DMS53 (cell line): Measurements from ENCODE around the gene DLG2.

Experiments used
- DNase-seq: peaks from one replicate; lab custom pipeline; 2025; lab: John Stamatoyannopoulos, UW

The DLG2 gene

GRCh38 chr11:85109141-85109540, 518.0 kb downstream of the DLG2 start:
- DNase-seq, result no peak

DNA sequence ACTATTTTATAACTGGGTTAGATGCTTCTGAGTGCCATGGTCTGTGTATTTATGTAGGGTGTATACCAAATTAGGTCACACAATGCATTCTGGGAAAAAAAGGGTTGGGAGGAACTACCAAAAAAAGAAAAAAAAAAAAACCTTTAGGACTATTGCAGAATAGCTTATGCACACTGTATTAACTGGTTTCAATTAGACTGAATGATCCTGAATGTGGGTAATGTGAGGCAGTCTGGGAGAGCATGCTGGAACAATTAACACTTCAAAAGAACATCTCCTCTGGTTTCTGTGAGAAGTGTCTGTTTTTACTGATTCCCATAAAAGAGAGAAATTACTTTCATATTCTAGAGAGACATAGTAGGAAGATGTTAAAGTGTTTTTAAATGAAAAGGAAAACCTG, 521.3 kb downstream of the DLG2 start:
- DNase-seq, result no peak

GRCh38 chr11:85099522-85099921, 527.6 kb downstream of the DLG2 start:
- DNase-seq, result no peak

- DNase-seq, result no peak
These were observed 528.1 kb downstream of the DLG2 start for GRCh38 chr11:85098996-85099395.

DNA sequence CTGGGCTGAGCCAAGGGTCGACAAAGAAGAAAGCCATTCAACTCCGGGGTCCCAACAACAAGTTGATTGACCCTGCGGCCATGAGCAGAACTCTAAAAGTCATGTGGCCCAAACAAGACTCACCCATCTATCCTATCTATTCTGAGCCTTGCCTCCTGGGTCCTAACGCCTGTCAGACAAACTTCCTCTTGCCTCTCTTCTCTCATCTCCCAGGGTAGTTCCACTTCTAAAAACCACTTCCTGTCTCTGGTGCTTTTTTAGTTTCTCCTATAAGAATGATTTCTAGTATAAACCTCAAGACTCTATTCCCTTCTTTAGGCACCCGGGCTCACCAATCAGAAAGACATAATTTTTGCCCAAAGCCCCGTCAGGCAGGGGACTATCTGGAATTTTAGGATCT, 530.2 kb downstream of the DLG2 start:
- DNase-seq, result no peak

DNA sequence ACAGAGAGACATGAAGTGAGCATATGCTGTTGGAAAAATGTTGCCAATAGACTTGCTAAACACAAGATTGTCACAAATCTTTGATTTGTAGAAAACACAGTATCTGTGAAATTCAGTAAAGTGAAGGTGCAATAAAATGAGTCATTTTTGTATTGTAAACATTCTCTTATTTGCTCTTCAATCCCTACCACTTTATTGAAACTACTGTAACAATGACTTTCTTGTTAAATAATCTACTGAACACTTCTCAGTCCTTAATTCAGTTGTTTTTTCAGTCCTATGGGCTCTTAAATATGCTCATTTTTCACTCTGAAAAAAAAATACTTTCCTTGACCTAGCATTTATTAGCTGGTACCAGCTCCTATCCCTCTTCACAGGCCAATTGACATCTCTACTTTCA, 531.9 kb downstream of the DLG2 start:
- peak; percentile 71 for DNase-seq

DNA sequence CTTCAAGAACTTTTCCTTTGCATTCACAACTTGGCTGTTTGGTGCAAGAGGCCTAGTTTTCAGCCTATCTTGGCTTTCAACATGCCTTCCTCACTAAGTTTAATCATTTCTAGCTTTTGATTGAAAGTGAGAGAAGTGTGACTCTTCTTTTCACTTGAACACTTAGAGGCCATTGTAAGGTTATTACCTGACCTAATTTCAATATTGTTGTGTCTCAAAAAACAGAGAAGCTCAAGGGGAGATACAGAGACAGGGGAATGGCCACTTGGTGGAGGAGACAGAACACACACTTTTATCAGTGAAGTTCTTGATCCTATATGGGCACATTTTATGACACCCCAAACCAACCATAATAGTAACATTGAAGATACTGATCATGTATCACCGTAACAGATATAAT, 532.3 kb downstream of the DLG2 start:
- DNase-seq, result no peak

- DNase-seq, result no peak
These were observed 537.5 kb downstream of the DLG2 start for GRCh38 chr11:85089654-85090053.

DNA sequence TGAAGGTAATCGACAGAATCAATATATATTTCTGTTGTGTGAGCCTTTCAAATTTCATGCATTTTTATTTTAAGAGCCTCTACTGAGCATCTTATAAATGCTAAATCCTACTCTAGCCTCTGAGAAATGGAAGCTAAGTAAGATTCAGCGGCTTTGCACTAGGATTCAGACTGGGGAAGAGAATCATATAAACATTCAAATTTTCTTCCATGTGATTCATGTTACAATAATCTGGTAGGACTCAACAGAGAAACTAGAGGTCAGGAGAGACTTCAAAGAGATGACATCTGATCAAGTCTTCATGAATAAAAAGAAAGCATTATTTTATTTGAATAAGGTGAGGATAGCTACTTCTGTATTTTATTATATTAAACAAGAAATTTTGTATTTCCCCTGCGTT, 538.9 kb downstream of the DLG2 start:
- DNase-seq, result no peak

- DNase-seq, result peak; percentile 57
These were observed 540.5 kb downstream of the DLG2 start for GRCh38 chr11:85086504-85087284.

- no peak for DNase-seq
These were observed 550.4 kb downstream of the DLG2 start for GRCh38 chr11:85076535-85077330.

GRCh38 chr11:85062659-85063058, 564.5 kb downstream of the DLG2 start:
- no peak for DNase-seq

- no peak for DNase-seq
These were observed 574.5 kb downstream of the DLG2 start for GRCh38 chr11:85052636-85053035.

DNA sequence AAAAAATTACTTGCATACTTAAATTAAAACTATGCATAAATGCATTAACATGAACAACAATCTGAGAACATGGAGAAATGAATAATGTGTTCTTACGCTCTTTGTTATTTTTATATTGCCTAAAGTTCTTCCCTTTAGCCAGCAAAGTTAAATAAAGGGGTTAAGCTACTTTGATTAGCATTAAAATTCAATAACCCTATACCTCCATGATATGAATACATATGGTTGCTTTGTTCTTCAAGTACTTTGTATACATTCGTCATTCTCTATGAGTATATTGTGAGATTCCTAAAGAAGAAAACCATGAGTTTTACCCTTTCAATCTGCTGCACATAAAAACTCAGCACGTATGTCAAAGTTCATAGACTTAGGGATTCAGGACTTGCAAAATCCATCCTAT, 578.3 kb downstream of the DLG2 start:
- no peak for DNase-seq

- no peak for DNase-seq
These were observed 581.4 kb downstream of the DLG2 start for GRCh38 chr11:85045716-85046115.

DNA sequence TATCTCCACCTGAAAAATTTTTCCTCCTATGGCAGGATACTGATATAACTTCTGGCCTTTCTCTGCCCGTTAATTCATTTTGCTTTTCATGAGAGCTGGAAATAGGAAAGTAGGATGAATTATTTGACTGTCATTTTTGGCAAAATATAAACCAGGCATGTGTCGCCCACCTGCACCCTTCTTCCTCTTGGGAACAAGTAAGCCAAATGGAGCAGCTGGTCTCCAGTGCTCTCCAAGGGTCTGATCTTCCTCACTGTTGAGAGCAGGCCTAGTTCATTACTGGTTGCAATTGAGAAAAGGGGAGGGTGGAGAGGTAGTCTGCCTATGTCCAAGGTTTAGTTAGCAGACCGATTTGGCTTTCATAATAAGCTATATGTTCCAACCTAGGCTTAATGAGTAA, 582.2 kb downstream of the DLG2 start:
- no peak for DNase-seq

- DNase-seq, result peak; percentile 35
These were observed 584.8 kb downstream of the DLG2 start for GRCh38 chr11:85042361-85042760.

DNA sequence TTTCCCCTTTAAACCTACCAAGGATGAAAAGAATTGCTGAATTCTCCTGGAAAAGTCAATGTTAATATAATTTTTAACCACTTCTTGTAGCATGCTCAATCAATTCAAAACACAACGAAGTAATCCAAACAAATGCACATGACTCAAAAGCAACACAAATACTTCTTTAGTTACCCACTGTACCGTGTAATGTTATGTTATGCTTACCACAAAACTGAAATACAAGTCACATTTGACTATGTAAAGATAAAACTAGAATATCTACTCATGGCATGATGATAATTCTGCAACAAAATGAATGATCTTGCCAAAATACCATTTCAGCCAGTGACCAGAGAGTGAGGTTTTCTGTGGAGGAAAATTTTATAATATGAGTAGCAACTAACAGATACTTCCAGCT, 587.0 kb downstream of the DLG2 start:
- DNase-seq, result peak; percentile 33

DNA sequence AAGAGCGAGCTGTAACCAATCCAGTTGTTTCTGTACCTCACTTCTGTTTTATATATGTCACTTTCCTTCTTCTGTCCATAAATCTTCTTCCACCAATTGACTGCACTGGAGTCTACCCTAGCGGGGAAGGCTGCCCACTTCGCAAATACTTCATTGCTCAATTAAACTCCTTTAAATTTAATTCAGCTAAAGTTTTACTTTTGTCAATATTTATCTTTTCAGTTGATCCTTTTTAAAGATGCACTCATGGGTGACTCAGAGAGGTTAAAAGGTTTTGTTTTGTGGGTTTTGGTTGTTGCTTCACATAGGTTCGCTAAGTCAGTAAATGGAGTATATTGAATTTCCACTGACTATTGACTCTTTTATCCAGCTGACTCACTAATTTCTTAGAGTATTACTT, 597.2 kb downstream of the DLG2 start:
- DNase-seq, result peak; percentile 87

DNA sequence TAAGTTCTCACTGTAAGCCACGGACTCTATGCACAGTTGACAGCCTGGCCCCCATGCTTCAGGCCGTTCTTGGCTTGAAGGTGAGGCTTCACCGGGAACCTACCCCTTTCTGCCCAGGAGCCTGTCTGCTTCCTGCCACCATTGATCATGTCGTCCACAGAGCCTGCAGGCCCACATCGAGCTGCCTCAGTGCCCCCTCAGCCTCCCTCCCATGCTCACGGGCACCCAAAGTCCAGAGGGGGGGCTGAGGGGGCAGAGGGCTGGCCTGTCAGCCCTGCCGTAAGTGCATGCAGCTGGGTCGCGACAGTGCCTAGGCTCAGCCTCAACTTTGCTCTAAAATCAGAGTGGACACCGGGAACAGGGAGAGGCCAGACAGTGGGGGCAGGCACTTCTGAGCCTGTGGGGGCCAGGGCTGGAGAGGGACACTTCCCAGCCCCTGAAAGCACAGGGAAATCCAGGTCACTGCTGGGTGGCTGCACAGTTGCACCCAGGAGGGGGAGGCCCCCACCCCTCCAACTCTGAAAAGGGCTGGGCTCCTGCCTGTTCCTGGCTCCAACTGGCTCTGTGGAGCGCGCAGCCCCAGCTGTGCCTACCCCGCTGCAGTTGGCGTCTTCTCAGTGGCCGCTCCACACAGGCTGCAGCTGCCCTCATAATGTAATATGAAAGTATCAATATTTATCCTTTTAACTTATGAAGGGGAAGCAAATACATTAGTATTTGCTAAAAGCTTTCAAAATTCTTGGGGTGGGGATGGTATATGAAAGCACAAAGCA, 598.6 kb downstream of the DLG2 start:
- no peak for DNase-seq

DNA sequence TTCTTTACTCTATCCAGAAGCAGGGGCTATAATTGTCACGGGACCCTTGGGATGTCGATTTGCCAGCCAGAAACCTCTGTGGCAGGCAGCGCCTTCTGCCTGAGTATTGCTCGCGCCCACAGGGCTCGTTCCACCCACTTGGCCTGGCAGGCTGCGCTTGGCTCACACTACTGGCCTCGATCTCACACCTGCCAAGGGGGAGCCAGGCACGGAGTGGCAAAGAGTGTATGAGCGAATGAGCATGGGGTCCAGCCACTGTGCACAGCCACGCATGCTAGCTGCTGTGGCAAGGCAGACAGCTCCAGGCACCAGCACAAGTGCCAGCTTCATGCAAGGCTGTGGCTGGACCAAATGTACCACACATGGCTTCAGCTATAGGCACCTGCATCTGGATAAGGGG, 599.8 kb downstream of the DLG2 start:
- DNase-seq, result no peak

GRCh38 chr11:85021058-85021457, 606.1 kb downstream of the DLG2 start:
- DNase-seq, result no peak

DNA sequence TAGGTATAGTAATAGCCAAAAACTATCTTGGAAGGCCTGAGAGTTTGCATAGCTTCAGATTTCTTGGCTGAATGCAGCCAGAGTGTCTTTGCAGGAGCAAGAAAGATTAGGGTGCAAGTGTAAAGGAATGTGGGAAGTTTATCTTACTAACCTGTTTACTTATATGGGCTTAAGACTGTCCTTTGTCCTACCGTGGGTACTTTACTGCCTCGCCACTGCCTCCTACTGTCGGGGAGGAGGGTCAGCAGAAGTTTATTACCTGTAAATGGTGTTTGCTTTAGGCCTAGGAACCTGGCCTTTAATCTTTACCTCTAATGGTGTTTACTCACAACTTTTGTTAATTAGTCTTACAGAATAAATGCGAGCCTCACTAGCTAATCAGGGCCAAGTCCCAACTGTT, 633.8 kb downstream of the DLG2 start:
- DNase-seq, result peak; percentile 56
